ENCODE data around the gene DUSP12.

Gene DUSP12

DNA sequence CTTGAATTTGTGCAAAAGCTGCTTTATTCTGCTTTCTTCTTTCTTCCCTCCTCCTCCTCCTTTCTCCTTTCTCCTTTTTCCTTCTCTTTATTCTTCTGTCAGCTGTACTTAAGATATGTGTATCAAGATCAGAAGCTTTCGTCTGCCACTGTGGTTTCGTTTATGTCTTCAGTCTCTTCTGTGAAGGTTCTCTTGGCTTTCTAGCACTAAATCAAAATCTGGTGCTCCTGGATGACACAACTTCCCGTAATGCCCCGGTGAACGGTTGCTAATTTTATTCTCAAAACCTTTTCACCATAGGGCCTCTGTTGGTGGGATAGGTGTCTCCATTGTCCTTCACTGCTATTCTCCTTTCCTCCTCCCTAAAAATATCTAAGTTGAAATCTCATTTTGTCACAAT, 21.6 kb downstream of the DUSP12 start:
- no peaks in the 10 kb centered on the region for H3K27me3 Mint-ChIP-seq (ENCODE audit: low read depth)
- H3K9me3 Mint-ChIP-seq, result no peaks in the 10 kb centered on the region
- no peaks in the 10 kb centered on the region for H3K36me3 Mint-ChIP-seq (ENCODE audit: low read depth)
- TF ChIP-seq, protein P1, sequence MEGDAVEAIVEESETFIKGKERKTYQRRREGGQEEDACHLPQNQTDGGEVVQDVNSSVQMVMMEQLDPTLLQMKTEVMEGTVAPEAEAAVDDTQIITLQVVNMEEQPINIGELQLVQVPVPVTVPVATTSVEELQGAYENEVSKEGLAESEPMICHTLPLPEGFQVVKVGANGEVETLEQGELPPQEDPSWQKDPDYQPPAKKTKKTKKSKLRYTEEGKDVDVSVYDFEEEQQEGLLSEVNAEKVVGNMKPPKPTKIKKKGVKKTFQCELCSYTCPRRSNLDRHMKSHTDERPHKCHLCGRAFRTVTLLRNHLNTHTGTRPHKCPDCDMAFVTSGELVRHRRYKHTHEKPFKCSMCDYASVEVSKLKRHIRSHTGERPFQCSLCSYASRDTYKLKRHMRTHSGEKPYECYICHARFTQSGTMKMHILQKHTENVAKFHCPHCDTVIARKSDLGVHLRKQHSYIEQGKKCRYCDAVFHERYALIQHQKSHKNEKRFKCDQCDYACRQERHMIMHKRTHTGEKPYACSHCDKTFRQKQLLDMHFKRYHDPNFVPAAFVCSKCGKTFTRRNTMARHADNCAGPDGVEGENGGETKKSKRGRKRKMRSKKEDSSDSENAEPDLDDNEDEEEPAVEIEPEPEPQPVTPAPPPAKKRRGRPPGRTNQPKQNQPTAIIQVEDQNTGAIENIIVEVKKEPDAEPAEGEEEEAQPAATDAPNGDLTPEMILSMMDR (IDR thresholded peaks at IDR 0.05; ENCODE audit: unreplicated experiment in 3 of 3), result no peak
- H3K4me1 Mint-ChIP-seq, result peaks cover 17% of the 10 kb centered on the region
- H3K27ac Mint-ChIP-seq, result no peak overlapping the region
- no peak overlapping the region for H3K4me3 Mint-ChIP-seq

DNA sequence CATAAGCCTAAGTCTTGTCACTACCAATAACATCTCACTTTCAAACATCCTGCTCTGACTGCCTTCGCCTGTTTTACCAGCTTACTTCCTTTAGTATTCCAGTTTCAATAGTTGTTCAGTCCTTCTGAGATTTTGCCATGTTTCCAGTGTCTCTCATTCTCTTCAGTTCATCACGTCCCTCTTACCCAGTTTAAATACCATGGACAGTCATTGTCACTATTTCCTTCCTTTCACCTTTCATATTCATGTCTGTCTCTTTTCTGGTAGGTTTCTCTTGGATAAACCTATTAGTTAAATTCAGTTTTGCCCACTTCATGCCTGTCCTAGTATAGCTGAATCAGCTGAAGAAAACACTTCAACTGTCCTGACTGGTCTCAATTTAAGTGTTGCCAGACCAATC, 22.4 kb downstream of the DUSP12 start:
- TF ChIP-seq, protein P1 (IDR thresholded peaks at IDR 0.05; ENCODE audit: unreplicated experiment in 3 of 3), result no peak
- Mint-ChIP-seq H3K27ac (no peak overlapping the region), H3K9me3 (no peaks in the 10 kb centered on the region), H3K4me3 (no peak overlapping the region), H3K36me3 (ENCODE audit: low read depth) (no peaks in the 10 kb centered on the region), H3K27me3 (ENCODE audit: low read depth) (no peaks in the 10 kb centered on the region), H3K4me1 (peaks cover 9% of the 10 kb centered on the region)

DNA sequence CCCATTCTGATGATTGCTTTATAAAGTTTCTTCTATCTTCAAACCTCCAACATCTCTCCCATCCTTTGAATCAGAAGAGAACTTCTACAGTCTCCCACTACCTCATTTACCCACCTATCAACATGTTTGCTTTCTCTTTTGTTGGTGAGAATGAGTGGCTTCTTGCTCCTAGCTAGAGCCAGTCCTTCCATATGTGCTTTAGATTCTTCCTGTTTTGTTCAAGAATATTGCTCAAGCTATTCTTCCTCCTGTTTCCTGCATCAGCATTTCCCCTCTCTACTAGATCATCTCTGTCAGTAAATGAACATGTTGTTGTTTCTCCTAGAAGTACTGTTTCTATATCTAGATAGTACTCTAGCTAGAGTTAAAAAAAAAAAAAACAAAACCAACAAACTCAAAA, 22.8 kb downstream of the DUSP12 start:
- Mint-ChIP-seq H3K27me3 (ENCODE audit: low read depth) (no peaks in the 10 kb centered on the region), H3K36me3 (ENCODE audit: low read depth) (no peaks in the 10 kb centered on the region), H3K4me3 (no peak overlapping the region), H3K27ac (no peak overlapping the region), H3K4me1 (peaks cover 5% of the 10 kb centered on the region), H3K9me3 (no peaks in the 10 kb centered on the region)
- TF ChIP-seq, protein P1 (IDR thresholded peaks at IDR 0.05; ENCODE audit: unreplicated experiment in 3 of 3), result no peak

DNA sequence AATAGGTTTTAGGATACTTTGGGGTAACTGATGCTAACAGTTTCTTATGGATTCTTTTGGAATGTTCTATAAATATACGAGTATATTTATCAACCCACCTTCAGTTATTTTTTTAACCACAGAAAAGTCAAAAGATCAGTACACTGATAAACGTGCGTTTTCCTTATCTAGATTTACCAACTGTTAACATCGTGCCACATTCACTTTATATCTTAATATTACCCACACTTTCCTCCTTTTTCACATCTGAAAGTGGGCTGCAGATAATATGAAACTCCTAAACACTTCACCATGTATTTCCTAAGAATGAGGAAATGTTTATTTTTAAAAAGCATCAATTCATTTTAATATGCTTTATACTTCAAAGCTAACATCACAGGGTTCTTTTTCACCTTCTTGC, 24.2 kb downstream of the DUSP12 start:
- peaks cover 5% of the 10 kb centered on the region for H3K4me1 Mint-ChIP-seq
- no peak overlapping the region for H3K27ac Mint-ChIP-seq
- no peaks in the 10 kb centered on the region for H3K36me3 Mint-ChIP-seq (ENCODE audit: low read depth)
- H3K27me3 Mint-ChIP-seq (ENCODE audit: low read depth), result no peaks in the 10 kb centered on the region
- TF ChIP-seq, protein P1 (IDR thresholded peaks at IDR 0.05; ENCODE audit: unreplicated experiment in 3 of 3), result no peak
- no peak overlapping the region for H3K4me3 Mint-ChIP-seq
- H3K9me3 Mint-ChIP-seq, result no peaks in the 10 kb centered on the region

DNA sequence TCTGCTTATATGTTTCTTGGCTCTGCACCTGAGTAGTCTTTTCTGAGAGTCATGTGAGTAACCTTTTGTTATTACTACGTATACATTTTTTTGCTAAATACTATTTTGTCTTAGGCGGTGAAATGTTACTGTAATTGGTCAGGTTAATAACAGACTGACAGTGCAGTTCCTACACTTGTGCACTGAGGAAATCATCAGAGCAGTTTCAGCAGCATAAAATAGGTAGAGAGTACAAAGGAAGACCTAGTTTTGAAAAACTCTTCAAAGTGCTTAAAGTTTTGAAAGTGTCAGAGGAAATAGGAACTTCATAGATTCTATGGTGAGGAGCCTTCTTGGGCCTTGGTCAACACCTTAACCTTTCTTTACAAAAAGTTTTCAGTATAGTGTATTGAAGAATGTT, 27.7 kb downstream of the DUSP12 start:
- TF ChIP-seq, protein P1 (IDR thresholded peaks at IDR 0.05; ENCODE audit: unreplicated experiment in 3 of 3), result no peak
- H3K27ac Mint-ChIP-seq, result no peak overlapping the region
- H3K9me3 Mint-ChIP-seq, result no peaks in the 10 kb centered on the region
- H3K36me3 Mint-ChIP-seq (ENCODE audit: low read depth), result no peaks in the 10 kb centered on the region
- H3K4me1 Mint-ChIP-seq, result no peaks in the 10 kb centered on the region
- H3K27me3 Mint-ChIP-seq (ENCODE audit: low read depth), result no peaks in the 10 kb centered on the region
- no peak overlapping the region for H3K4me3 Mint-ChIP-seq

DNA sequence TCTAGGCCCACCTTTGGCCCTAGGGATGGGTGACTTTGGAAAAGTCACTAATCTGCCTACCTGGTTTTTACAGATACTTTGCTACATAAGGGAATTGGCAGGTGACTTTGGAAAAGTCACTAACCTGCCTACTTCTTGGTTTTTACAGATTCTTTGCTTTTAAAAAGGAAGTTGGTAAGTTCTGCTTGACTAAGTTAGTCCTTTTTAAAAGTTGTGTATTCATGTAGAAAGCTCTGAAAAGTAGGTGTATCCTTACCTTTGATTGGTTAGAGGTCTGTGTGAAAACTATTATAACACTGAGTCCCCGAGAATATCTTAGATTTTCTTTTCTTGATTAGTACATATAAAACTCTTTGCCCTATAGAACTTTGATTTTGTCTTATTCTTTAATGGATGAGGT, 28.9 kb downstream of the DUSP12 start:
- TF ChIP-seq, protein P1 (IDR thresholded peaks at IDR 0.05; ENCODE audit: unreplicated experiment in 3 of 3), result no peak
- H3K9me3 Mint-ChIP-seq, result no peaks in the 10 kb centered on the region
- H3K36me3 Mint-ChIP-seq (ENCODE audit: low read depth), result peaks cover 7% of the 10 kb centered on the region
- no peak overlapping the region for H3K4me3 Mint-ChIP-seq
- no peaks in the 10 kb centered on the region for H3K4me1 Mint-ChIP-seq
- H3K27me3 Mint-ChIP-seq (ENCODE audit: low read depth), result no peaks in the 10 kb centered on the region
- no peak overlapping the region for H3K27ac Mint-ChIP-seq

Measured in nephron (organoid).